ENCODE measurements around the gene MARCHF11. TPM values are rescaled to one million over a fixed set of nuclear protein-coding genes. Genes with fewer than 3 reads are reported as not detected.
A peak's percentile ranks its signal among the peaks of the same experiment; 100 is the strongest.

MARCHF11 gene
- total and polyA plus RNA-seq, 2 experiments from 2014 or later: 0.17 to 1.5 TPM

DNA sequence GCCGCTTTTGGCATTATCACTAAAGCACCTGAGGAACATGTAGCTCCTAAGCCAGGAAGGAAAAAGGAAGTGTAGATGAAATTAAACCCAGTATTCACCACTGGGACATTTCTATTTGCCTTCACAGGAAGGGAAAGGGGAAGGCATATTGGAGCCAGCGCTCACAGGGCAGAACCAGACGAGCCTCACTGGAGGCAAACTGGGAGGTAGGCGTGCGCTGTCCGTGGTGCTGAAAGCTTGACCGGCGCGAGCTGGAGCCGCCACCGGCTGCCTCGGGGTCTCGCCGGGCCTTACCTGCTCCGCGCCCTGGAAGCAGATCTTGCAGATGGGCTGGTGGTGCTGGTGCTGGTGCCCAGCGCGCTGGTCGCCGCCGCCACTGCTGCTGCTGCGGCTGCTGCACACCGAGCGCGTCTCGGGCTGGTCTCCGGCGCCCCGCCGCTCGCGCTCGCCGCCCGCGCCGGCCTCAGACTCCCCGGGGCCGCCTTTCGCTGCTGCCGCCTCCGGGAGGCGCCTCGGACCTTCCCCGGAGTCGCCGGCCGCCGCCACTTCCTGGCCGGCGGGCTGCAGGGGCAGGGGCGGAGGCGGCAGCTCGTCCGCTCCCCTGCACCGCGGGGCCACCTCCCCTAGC lies 732 bp downstream of the MARCHF11 start (continued):
- TF ChIP-seq, protein P1, sequence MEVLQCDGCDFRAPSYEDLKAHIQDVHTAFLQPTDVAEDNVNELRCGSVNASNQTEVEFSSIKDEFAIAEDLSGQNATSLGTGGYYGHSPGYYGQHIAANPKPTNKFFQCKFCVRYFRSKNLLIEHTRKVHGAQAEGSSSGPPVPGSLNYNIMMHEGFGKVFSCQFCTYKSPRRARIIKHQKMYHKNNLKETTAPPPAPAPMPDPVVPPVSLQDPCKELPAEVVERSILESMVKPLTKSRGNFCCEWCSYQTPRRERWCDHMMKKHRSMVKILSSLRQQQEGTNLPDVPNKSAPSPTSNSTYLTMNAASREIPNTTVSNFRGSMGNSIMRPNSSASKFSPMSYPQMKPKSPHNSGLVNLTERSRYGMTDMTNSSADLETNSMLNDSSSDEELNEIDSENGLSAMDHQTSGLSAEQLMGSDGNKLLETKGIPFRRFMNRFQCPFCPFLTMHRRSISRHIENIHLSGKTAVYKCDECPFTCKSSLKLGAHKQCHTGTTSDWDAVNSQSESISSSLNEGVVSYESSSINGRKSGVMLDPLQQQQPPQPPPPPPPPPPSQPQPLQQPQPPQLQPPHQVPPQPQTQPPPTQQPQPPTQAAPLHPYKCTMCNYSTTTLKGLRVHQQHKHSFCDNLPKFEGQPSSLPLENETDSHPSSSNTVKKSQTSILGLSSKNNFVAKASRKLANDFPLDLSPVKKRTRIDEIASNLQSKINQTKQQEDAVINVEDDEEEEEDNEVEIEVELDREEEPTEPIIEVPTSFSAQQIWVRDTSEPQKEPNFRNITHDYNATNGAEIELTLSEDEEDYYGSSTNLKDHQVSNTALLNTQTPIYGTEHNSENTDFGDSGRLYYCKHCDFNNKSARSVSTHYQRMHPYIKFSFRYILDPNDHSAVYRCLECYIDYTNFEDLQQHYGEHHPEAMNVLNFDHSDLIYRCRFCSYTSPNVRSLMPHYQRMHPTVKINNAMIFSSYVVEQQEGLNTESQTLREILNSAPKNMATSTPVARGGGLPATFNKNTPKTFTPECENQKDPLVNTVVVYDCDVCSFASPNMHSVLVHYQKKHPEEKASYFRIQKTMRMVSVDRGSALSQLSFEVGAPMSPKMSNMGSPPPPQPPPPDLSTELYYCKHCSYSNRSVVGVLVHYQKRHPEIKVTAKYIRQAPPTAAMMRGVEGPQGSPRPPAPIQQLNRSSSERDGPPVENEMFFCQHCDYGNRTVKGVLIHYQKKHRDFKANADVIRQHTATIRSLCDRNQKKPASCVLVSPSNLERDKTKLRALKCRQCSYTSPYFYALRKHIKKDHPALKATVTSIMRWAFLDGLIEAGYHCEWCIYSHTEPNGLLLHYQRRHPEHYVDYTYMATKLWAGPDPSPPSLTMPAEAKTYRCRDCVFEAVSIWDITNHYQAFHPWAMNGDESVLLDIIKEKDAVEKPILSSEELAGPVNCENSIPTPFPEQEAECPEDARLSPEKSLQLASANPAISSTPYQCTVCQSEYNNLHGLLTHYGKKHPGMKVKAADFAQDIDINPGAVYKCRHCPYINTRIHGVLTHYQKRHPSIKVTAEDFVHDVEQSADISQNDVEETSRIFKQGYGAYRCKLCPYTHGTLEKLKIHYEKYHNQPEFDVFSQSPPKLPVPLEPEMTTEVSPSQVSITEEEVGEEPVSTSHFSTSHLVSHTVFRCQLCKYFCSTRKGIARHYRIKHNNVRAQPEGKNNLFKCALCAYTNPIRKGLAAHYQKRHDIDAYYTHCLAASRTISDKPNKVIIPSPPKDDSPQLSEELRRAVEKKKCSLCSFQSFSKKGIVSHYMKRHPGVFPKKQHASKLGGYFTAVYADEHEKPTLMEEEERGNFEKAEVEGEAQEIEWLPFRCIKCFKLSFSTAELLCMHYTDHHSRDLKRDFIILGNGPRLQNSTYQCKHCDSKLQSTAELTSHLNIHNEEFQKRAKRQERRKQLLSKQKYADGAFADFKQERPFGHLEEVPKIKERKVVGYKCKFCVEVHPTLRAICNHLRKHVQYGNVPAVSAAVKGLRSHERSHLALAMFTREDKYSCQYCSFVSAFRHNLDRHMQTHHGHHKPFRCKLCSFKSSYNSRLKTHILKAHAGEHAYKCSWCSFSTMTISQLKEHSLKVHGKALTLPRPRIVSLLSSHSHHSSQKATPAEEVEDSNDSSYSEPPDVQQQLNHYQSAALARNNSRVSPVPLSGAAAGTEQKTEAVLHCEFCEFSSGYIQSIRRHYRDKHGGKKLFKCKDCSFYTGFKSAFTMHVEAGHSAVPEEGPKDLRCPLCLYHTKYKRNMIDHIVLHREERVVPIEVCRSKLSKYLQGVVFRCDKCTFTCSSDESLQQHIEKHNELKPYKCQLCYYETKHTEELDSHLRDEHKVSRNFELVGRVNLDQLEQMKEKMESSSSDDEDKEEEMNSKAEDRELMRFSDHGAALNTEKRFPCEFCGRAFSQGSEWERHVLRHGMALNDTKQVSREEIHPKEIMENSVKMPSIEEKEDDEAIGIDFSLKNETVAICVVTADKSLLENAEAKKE (CRISPR knock-in tag; IDR thresholded peaks at IDR 0.05): peak; percentile 52; the same call in 1 of the 2 replicates
- TF ChIP-seq STAT1 (IDR thresholded peaks at IDR 0.05; ENCODE audit: unreplicated experiment) (no peak), ZNF114 (CRISPR knock-in tag; IDR thresholded peaks at IDR 0.05) (no peak), ZNF331 (CRISPR knock-in tag; IDR thresholded peaks at IDR 0.05; ENCODE audit: low read depth) (no peak)

DNA sequence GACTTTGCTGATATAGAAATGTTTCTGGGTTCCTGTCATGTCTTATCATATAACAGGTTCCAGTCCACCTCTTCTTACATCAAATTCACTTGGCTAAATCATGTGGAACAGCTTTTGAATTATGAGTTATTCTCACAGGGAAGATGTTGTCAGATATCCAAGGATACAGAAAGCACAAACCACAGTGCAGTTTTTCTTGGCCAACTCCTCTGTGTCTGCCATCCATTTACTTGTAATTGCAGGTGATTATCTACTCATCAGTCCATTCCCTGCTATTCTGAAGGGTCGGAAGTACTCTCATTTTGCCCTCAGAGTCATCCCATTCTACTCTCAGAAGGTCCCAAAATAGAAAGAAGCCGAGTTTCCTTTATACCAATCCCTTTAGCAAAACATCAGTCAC lies 10.0 kb downstream of the MARCHF11 start:
- no peaks in the 10 kb centered on the region for H3K36me3 Mint-ChIP-seq (ENCODE audit: low read depth)
- H3K4me1 ChIP-seq (ENCODE audit: insufficient read depth): no peaks in the 10 kb centered on the region
- H3K4me3 Mint-ChIP-seq: no peak overlapping the region
- no peak for DNase-seq (ENCODE audit: low spot score)
- no peak overlapping the region for H2AFZ ChIP-seq
- no peaks in the 10 kb centered on the region for H3K79me2 ChIP-seq (replicated peaks; ENCODE audit: insufficient read depth)
- no peak overlapping the region for H3K27ac Mint-ChIP-seq
- H3F3A ChIP-seq (replicated peaks; ENCODE audit: low read depth): no peaks in the 10 kb centered on the region
- H3K4me2 ChIP-seq: no peak overlapping the region
- no peaks in the 10 kb centered on the region for H3K9me3 Mint-ChIP-seq
- no peaks in the 10 kb centered on the region for H3K27me3 ChIP-seq (ENCODE audit: insufficient read depth)
- no peaks in the 10 kb centered on the region for H3K36me3 ChIP-seq (ENCODE audit: insufficient read depth)
- no peak overlapping the region for H3K4me3 ChIP-seq
- H3K9me2 ChIP-seq (ENCODE audit: insufficient read depth): no peaks in the 10 kb centered on the region
- H3K4me1 Mint-ChIP-seq: no peaks in the 10 kb centered on the region
- no peaks in the 10 kb centered on the region for H4K20me1 ChIP-seq (replicated peaks; ENCODE audit: insufficient read depth)
- ATAC-seq: no peak
- TF ChIP-seq, protein P2, sequence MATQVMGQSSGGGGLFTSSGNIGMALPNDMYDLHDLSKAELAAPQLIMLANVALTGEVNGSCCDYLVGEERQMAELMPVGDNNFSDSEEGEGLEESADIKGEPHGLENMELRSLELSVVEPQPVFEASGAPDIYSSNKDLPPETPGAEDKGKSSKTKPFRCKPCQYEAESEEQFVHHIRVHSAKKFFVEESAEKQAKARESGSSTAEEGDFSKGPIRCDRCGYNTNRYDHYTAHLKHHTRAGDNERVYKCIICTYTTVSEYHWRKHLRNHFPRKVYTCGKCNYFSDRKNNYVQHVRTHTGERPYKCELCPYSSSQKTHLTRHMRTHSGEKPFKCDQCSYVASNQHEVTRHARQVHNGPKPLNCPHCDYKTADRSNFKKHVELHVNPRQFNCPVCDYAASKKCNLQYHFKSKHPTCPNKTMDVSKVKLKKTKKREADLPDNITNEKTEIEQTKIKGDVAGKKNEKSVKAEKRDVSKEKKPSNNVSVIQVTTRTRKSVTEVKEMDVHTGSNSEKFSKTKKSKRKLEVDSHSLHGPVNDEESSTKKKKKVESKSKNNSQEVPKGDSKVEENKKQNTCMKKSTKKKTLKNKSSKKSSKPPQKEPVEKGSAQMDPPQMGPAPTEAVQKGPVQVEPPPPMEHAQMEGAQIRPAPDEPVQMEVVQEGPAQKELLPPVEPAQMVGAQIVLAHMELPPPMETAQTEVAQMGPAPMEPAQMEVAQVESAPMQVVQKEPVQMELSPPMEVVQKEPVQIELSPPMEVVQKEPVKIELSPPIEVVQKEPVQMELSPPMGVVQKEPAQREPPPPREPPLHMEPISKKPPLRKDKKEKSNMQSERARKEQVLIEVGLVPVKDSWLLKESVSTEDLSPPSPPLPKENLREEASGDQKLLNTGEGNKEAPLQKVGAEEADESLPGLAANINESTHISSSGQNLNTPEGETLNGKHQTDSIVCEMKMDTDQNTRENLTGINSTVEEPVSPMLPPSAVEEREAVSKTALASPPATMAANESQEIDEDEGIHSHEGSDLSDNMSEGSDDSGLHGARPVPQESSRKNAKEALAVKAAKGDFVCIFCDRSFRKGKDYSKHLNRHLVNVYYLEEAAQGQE (IDR thresholded peaks at IDR 0.05; ENCODE audit: unreplicated experiment): no peak
- TF ChIP-seq, protein P3, sequence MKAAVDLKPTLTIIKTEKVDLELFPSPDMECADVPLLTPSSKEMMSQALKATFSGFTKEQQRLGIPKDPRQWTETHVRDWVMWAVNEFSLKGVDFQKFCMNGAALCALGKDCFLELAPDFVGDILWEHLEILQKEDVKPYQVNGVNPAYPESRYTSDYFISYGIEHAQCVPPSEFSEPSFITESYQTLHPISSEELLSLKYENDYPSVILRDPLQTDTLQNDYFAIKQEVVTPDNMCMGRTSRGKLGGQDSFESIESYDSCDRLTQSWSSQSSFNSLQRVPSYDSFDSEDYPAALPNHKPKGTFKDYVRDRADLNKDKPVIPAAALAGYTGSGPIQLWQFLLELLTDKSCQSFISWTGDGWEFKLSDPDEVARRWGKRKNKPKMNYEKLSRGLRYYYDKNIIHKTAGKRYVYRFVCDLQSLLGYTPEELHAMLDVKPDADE (IDR thresholded peaks at IDR 0.05): no peak
- TF ChIP-seq EZH2phosphoT487 (IDR thresholded peaks at IDR 0.05; ENCODE audit: unreplicated experiment) (no peak), ZNF331 (CRISPR knock-in tag; IDR thresholded peaks at IDR 0.05; ENCODE audit: low read depth) (no peak), CREB1 (CRISPR knock-in tag; IDR thresholded peaks at IDR 0.05; ENCODE audit: low read depth) (no peak), STAT1 (IDR thresholded peaks at IDR 0.05; ENCODE audit: unreplicated experiment) (no peak), ZNF114 (CRISPR knock-in tag; IDR thresholded peaks at IDR 0.05) (no peak), JUNB (IDR thresholded peaks at IDR 0.05; ENCODE audit: unreplicated experiment) (no peak)
- TF ChIP-seq, protein P4, sequence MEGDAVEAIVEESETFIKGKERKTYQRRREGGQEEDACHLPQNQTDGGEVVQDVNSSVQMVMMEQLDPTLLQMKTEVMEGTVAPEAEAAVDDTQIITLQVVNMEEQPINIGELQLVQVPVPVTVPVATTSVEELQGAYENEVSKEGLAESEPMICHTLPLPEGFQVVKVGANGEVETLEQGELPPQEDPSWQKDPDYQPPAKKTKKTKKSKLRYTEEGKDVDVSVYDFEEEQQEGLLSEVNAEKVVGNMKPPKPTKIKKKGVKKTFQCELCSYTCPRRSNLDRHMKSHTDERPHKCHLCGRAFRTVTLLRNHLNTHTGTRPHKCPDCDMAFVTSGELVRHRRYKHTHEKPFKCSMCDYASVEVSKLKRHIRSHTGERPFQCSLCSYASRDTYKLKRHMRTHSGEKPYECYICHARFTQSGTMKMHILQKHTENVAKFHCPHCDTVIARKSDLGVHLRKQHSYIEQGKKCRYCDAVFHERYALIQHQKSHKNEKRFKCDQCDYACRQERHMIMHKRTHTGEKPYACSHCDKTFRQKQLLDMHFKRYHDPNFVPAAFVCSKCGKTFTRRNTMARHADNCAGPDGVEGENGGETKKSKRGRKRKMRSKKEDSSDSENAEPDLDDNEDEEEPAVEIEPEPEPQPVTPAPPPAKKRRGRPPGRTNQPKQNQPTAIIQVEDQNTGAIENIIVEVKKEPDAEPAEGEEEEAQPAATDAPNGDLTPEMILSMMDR (conservative IDR thresholded peaks at IDR 0.05; ENCODE audit: low read depth in 2 of 2): no peak
- H3K27ac ChIP-seq (ENCODE audit: low read depth): no peak overlapping the region
- no peaks in the 10 kb centered on the region for H3K27me3 Mint-ChIP-seq (ENCODE audit: insufficient read depth, low read depth, poor library complexity)

All from GM23338 (cell line).